ENCODE measurements around the gene TMEM101. TPM values are rescaled to one million over a fixed set of nuclear protein-coding genes. Genes with fewer than 3 reads are reported as not detected.
A peak's percentile ranks its signal among the peaks of the same experiment; 100 is the strongest.

The TMEM101 gene
- total and polyA plus RNA-seq, 2 of the 8 experiments (the other 6 are each of a cell fraction or from before 2014, with no cell fraction given), result 16.1 to 44.7 TPM

- CTCF ChIA-PET (ENCODE audit: partially characterized antibody), result interaction anchor here (0.6 to 22.7 kb wide), 34 partner anchors 9 to 520 kb away, joined by 3 to 416 read pairs (median 4); partner anchors contain the start of genes ASB16, NAGS, PPY and PYY
- peak overlapping the region in 1 of 4 experiments; percentile 64; a peak in 1 of 7 replicates for H3K9ac ChIP-seq (replicated peaks in 1 of 4; ENCODE audit: extremely low read depth in 1 of 4, low read depth in 3 of 4, low read length in 3 of 4)
- WGBS, 2 experiments (ENCODE audit: extremely low coverage in 1 of 2, insufficient coverage in 1 of 2, insufficient read length in 1 of 2, insufficient replicate concordance in 2 of 2, low coverage in 1 of 2, low lambda C conversion rate in 2 of 2, missing lambda C conversion rate in 1 of 2), result 2% methylated on average over 74 of the region's 78 CpGs; no CpG with 5 or more reads in 1 of the 2 experiments
- TF ChIP-seq RFX5 (IDR thresholded peaks at IDR 0.05; ENCODE audit: borderline replicate concordance, low read depth, low read length) (0 out of 2 replicates have a peak, but pooled peaks have one; percentile 30), RXRA (IDR thresholded peaks at IDR 0.05; ENCODE audit: insufficient read depth, low read depth, low read length) (no peak), KDM5A (IDR thresholded peaks at IDR 0.05; ENCODE audit: low read length) (no peak), TAF7 (optimal IDR thresholded peaks at IDR 0.05; ENCODE audit: borderline replicate concordance, low read depth, low read length) (no peak), KDM4A (IDR thresholded peaks at IDR 0.05; ENCODE audit: low read depth, low read length, severe bottlenecking) (peak; percentile 98), SP2 (IDR thresholded peaks at IDR 0.05; ENCODE audit: low read length) (no peak), NANOG (IDR thresholded peaks at IDR 0.05; ENCODE audit: insufficient read depth, low read depth, low read length, poor library complexity, severe bottlenecking) (no peak), POU5F1 (IDR thresholded peaks at IDR 0.05; ENCODE audit: low read depth, low read length) (no peak), USF2 (IDR thresholded peaks at IDR 0.05; ENCODE audit: low read length) (no peak)
These were observed 31.0 kb downstream of the TMEM101 start for GRCh38 chr17:43983515-43984411.

More at GRCh38 chr17:43983515-43984411, 31.0 kb downstream of the TMEM101 start:
- DNase-seq (ENCODE audit: low read depth in 1 of 2, low spot score in 2 of 2) (peak in 1 of 2 experiments; percentile 82), FAIRE-seq (no peak)
- Histone ChIP-seq H3K79me2 (ENCODE audit: control insufficient read depth in 1 of 2, insufficient read depth in 2 of 2, low read length in 2 of 2) (no peaks in the 10 kb centered on the region), H3K4me1 (replicated peaks in 1 of 4; ENCODE audit: control insufficient read depth in 3 of 4, insufficient read depth in 4 of 4, low read length in 3 of 4) (peaks cover 0 to 4% (median 2%) of the 10 kb centered on the region in 4 experiments; a peak in 4 of 7 replicates), H3K9me3 (ENCODE audit: insufficient read depth in 2 of 2, low read depth in 1 of 2, low read length in 1 of 2) (no peaks in the 10 kb centered on the region), H4K5ac (ENCODE audit: insufficient read length, low read depth, low read length) (no peak overlapping the region), H2BK120ac (replicated peaks; ENCODE audit: low read depth, low read length) (no peak overlapping the region), H3K27me3 (replicated peaks in 1 of 4; ENCODE audit: control insufficient read depth in 3 of 4, extremely low read depth in 1 of 4, insufficient read depth in 3 of 4, low read length in 3 of 4) (peaks cover 0 to 5% (median 4%) of the 10 kb centered on the region in 4 experiments; a peak in 3 of 7 replicates), H3K23me2 (ENCODE audit: low read depth, low read length) (peaks cover 6% of the 10 kb centered on the region), H2AK5ac (ENCODE audit: low read depth, low read length) (no peak overlapping the region), H2BK12ac (ENCODE audit: low read depth, low read length) (no peak overlapping the region), H2AFZ (ENCODE audit: low read length) (peak overlapping the region; percentile 70; the same call in 1 of the 2 replicates), H3K18ac (ENCODE audit: extremely low read depth, low read length) (no peak overlapping the region), H2BK20ac (ENCODE audit: low read length) (no peak overlapping the region), H4K91ac (replicated peaks; ENCODE audit: insufficient read length, low read length) (no peak overlapping the region), H3K23ac (ENCODE audit: insufficient read length) (no peak overlapping the region), H3K36me3 (ENCODE audit: control insufficient read depth in 2 of 4, insufficient read depth in 4 of 4, low read length in 3 of 4) (no peaks in the 10 kb centered on the region), H2BK5ac (ENCODE audit: low read depth, low read length) (no peak overlapping the region), H3K4me2 (ENCODE audit: insufficient read depth in 1 of 2, low read depth in 2 of 2, low read length in 2 of 2) (peak overlapping the region; percentile 59 to 89), H3K4me3 (ENCODE audit: extremely low read depth in 1 of 4, insufficient read depth in 2 of 4, low read depth in 3 of 4, low read length in 4 of 4) (peak overlapping the region; percentile 53 to 75 (median 60)), H3K79me1 (ENCODE audit: low read depth, low read length) (no peaks in the 10 kb centered on the region), H2BK15ac (ENCODE audit: low read length) (peak overlapping the region; percentile 72; the same call in 1 of the 2 replicates), H4K20me1 (replicated peaks in 1 of 2; ENCODE audit: control insufficient read depth in 1 of 2, insufficient read depth in 2 of 2, low read length in 2 of 2) (no peaks in the 10 kb centered on the region), H3K27ac (ENCODE audit: low read depth, low read length) (no peak overlapping the region), H3K56ac (replicated peaks; ENCODE audit: insufficient read length, low read depth, low read length) (no peak overlapping the region), H4K8ac (ENCODE audit: extremely low read depth, insufficient read depth, low read length) (peak overlapping the region; percentile 53), H3K14ac (ENCODE audit: insufficient read length) (no peak overlapping the region), H3K4ac (replicated peaks; ENCODE audit: insufficient read length, low read depth, low read length) (no peak overlapping the region)
- POLR2A ChIA-PET (ENCODE audit: partially characterized antibody), result interaction anchor here (0.6 to 1.9 kb wide), 6 partner anchors 23 to 82 kb away, joined by 3 to 9 read pairs (median 4); partner anchors contain the start of gene PPY

All from H1 (cell line).